ENCODE results near the gene LGALS4. TPM values are rescaled to one million over a fixed set of nuclear protein-coding genes. Genes with fewer than 3 reads are reported as not detected.
"Not testable (repeated sequence)": the region's sequence is repeated elsewhere in the genome, so short reads cannot be mapped to it uniquely, and the experiment has no call there.

The LGALS4 gene, protein sequence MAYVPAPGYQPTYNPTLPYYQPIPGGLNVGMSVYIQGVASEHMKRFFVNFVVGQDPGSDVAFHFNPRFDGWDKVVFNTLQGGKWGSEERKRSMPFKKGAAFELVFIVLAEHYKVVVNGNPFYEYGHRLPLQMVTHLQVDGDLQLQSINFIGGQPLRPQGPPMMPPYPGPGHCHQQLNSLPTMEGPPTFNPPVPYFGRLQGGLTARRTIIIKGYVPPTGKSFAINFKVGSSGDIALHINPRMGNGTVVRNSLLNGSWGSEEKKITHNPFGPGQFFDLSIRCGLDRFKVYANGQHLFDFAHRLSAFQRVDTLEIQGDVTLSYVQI
- polyA plus RNA-seq (ENCODE audit: insufficient read length in 4 of 4): 1 to 10 TPM in 3 of 4 donors, under 1 TPM in 1; 0.97 to 3.0 (median 2.0) TPM

DNA sequence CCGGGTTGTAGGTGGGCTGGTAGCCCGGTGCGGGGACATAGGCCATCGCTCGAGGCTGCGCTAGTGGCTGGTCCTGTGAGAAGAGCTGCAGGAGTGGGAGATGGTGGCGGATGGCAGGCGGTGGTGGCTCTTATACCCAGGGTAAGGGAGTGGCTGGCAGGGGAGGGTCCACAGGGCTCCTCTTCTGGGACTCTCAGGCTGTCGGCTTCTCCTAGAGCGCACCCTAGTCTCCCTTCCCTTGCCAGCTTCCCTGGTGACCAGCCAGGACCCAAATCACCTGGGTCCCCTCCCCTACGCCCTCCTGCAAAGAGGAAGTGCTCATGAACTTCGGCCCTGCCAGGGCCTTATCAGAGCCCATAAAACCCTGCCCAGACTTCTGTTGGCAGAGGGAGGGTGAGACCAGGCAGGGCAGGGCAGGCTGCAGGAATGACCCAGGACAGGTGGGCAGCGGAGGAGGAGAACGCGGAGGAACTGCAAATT lies at the start of gene LGALS4:
LGALS4 (minus strand) TSS at position 105 of the 480 bp plus-strand sequence; CDS start at position 46, 59 bp downstream.
- no peak for DNase-seq (ENCODE audit: low read depth in 4 of 4, low spot score in 2 of 4)

DNA sequence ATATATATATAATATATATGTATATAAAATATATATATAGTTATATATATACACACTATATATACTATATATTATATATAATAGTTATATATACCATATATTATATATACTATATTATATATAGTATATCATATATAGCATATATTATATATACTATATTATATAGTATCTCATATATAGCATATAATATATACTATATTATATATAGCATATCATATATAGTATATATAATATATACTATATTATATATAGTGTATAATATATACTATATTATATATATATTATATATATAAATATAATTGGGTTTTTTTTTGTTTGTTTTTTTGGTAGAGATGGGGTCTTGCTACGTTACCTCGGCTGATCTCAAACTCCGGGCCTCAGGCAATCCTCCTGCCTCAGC lies 48.6 kb upstream of the LGALS4 start:
- no peak for DNase-seq (ENCODE audit: low read depth in 4 of 4, low spot score in 2 of 4)

DNA sequence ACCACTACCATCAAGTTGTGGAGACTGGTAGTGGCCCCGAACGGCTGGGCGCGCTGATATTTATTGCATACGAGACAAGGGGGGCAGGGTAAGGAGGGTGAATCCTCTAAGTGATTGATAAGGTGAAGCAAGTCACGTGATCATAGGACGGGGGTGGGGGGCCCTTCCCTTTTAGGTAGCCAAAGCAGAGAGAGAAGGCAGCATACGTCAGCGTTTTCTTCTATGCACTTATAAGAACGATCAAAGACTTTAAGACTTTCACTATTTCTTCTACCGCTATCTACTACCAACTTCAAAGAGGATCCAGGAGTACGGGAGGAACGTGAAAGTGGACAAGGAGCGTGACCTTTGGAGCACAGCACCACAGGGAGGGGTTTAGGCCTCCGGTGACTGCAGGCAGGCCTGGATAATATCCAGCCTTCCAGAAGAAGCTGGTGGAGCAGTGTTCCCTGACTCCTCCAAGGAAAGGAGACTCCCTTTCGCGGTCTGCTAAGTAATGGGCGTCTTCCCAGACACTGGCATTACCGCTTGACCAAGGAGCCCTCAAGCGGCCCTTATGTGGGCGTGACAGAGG lies 47.0 kb upstream of the LGALS4 start:
- not testable (repeated sequence) for DNase-seq (ENCODE audit: low read depth in 4 of 4, low spot score in 2 of 4)

DNA sequence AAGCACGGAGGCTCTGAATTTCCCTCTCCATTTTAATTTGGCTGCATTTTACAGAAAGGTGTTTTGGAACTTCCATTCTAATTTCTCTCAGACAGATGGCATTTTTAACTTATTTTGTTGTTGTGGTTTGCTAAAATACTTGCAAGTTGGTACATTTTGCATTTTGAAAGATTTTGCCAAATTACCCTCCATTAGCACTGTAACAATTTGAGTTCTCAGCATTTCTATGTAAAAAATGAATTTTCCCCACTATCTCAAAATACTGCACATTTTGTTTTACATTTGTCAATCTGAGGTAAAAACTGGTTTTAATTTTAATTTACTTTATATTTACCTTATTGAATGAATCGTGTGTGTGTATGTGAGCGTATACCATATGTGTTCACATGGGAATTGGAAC lies 44.1 kb upstream of the LGALS4 start:
- DNase-seq (ENCODE audit: low read depth in 4 of 4, low spot score in 2 of 4): no peak

DNA sequence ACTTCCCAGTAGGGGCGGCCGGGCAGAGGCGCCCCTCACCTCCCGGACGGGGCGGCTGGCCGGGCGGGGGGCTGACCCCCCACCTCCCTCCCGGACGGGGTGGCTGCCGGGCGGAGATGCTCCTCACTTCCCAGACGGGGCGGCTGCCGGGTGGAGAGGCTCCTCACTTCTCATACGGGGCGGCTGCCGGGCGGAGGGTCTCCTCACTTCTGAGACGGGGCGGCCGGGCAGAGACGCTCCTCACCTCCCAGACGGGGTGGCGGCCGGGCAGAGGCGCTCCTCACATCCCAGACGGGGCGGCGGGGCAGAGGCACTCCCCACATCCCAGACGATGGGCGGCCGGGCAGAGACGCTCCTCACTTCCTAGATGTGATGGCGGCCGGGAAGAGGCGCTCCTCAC lies 43.0 kb upstream of the LGALS4 start:
- DNase-seq (ENCODE audit: low read depth in 4 of 4, low spot score in 2 of 4): not testable (repeated sequence)

DNA sequence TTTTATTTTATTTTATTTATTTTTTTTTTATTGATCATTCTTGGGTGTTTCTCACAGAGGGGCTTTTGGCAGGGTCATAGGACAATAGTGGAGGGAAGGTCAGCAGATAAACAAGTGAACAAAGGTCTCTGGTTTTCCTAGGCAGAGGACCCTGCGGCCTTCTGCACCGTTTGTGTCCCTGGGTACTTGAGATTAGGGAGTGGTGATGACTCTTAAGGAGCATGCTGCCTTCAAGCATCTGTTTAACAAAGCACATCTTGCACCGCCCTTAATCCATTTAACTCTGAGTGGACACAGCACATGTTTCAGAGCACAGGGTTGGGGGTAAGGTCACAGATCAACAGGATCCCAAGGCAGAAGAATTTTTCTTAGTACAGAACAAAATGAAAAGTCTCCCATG lies 42.2 kb upstream of the LGALS4 start:
- DNase-seq (ENCODE audit: low read depth in 4 of 4, low spot score in 2 of 4): not testable (repeated sequence)

DNA sequence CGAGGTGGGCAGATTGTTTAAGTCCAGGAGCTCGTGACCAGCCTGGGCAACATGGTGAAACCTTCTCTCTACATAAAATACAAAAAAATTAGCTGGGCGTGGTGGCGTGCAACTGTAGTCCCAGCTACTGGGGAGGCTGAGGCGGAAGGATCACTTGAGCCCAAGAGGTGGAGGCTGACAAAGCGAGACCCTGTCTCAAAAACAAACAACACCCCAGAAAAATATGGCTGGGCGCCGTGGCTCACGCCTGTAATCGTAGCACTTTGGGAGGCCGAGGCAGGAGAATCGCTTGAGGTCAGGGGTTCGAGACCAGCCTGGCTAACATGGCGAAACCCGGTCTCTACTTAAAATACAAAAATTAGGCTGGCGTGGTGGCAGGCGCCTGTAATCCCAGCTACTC lies 40.5 kb upstream of the LGALS4 start:
- no peak for DNase-seq (ENCODE audit: low read depth in 4 of 4, low spot score in 2 of 4)

DNA sequence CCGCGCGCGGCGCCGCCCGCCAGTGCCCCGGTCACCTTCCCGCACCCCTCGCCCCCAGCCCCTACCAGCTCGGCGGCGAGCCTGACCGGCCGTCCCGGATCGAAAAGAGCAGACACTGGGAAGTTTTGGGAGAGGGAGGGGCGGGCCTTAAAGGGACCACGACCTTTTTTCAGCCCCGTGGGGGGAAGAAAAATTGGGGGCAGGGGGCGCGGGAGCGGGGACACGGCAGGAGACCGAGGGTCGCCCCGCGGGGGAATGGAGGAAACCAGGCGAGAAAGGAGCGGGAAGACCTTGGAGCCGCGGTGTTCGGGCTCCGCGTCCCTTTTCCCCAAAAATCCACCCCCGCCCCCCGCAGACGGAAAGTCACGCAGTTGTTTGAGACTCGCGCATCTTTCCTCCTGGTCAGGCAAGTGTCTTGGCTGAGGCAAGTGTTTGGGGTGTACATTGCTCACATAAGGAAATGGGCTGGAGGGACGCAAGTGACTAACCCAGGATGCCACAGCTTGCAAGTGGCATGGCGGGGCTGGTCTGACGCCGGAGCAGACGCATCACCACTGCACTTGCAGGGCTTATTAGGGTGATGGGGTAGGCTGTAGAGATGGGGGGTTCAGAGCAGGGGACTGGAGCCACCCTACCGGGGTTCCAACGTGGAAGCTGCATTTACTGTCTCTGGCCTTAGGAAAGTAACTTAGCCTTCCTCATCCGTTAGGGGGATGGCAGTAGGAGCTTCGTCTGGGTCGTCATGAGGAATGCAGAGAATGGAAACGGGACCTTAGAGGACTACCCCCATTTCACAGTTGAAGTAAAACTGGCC lies 39.7 kb upstream of the LGALS4 start:
- DNase-seq (ENCODE audit: low read depth in 4 of 4, low spot score in 2 of 4): no peak

DNA sequence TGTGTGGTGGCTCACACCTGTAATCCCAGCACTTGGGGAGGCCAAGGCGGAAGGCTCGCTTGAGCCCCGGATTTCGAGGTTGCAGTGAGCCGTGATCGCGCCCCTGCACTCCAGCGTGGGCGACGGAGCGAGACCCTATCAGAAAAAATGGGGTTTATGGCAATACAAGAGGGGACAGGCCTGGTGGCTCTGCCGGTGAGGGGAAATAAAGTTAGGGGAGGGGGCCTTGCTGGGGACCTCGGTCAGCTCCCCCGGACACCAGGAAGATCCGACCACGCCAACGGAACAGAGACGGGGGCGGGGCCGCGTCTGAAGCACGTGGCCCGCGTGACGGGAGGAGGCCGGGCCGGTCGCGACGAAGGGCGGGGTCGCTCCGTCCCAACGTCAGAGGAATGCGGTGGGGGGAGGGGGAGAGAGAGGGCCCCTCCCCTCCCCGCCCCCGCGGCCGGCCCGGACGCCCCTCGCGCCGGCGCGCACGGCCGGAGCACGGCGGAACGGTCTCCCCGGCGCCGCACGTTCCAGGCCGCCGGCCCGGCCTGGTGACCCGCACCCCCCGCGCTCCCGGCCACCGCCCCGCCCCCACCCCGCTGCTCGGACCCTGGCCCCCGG lies 39.0 kb upstream of the LGALS4 start:
- peak in 3 of 4 donors; percentile 75 to 89 (median 81) for DNase-seq (ENCODE audit: low read depth in 4 of 4, low spot score in 2 of 4)

DNA sequence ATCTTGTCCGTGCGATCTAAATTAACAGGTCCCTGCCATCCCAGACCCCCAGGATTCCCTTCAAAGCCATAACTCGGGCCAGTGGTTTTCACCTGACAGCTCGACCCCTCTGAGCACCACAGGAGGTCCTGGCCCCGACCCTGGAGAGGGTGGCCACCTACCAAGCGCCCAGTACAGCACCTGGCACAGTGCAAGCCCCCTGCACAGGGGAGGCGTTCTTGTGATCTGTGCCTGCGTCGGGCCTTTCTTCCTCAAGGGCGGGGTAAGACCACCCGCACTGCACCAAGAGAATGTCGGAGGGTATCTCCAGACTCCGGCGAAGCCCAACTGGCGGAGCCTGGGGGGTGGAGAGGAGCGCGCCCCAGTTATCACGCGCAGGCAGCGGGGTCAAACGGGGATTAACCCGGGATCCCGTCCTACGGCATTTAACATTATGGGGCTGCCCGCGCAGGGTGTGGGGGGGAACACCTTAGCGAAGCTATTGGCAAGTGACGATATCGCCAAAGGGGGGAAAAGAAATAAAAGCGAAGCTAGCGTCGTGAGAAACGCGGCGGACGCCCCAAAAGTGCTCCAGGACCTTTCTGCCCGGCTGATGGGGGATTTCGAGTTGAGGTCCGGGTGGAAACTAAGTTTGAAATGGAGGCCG lies 38.4 kb upstream of the LGALS4 start:
- DNase-seq (ENCODE audit: low read depth in 4 of 4, low spot score in 2 of 4): no peak

DNA sequence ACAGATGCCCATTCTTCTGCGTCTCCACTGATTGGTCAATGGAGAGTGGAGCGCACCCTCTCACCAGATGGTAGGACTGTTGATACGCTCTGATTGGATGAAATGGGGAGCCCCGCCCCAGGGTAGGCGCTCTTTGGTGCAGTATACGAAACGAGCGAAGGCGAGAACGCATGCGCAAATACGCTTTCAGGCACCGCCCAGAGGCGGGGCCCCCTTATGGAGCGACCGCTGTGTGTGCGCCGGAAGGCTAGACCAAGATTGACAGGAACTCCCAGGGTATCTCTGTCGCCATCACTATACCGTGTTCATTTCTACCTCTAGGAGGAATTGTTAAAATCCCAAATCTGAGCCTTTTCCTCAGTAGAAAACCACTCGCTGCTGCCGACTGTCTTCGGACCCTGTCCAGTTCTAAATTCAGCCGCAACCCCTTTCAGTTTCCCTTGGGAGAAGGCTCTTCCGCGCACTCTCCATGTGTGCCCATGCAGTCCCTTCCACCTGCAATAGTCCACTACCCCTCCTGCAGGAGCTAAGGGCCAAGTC lies 37.8 kb upstream of the LGALS4 start:
- DNase-seq (ENCODE audit: low read depth in 4 of 4, low spot score in 2 of 4): peak in 1 of 4 donors; percentile 100

DNA sequence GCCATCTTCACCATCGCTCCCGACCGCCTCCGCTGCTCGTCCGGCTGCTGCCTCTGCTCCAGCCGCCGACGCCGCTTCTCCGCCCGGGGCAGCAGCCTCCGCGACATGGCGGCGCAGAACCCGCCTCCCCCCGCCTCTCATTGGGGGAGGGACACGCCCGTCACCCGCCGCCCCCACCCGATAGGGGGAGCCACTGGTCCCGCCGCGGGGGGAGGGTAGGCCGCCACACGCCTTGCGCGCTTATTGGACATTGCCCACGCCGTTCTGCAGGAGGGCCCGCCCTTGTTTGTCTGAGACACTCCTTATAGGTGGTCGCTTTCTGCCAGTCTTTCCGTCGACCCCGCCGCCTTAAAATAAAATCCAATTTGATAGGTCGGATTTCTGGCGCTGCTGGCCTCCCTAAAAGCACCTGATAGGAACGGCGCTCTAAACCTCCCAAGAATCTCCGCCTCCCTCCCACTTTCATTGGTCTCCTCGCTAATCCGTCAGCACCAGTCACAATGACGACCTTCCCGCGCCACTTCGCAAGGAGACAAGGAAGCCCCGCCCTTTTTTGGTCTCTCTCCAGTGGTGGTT lies 37.2 kb upstream of the LGALS4 start, which contains the start of gene HNRNPL:
HNRNPL (minus strand) TSS at position 127 of the 576 bp plus-strand sequence; CDS start at position 107, 20 bp downstream.
- peak in 3 of 4 donors; percentile 100 for DNase-seq (ENCODE audit: low read depth in 4 of 4, low spot score in 2 of 4)

DNA sequence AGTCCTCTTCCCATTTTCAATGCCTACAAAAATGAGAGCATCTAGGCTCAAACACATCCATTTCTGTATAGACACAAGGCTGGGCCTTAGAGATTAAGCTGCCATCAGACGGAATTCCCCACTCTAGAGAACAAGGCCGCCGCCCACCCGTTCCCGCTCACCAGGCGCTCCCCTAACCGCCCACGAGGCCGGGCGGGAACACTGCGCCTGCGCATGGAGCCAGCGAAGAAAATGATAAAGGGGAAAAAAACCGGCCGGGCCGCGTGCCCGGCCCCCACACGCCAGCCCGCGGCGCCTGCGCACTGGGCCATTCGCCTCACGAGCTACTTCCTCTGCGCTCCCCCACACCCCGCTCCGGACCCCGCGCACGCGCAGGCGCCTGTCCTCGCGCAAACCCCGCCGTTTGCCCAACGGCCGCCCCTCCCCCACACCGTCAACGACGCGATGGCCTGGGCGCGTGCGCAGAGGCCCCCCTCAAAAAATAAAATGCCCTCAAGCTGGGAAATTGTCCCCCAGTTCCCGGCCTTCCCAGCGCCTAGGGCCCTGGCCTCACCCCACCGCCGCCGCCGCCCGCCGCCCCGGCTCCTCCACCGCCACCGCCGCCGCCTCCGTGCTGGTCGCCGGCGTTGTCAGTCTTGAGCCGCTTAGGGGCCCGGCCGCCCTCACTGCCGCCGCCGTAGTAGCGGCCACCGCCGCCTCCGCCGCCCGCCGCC lies 36.6 kb upstream of the LGALS4 start:
- peak; percentile 84 to 94 (median 93) for DNase-seq (ENCODE audit: low read depth in 4 of 4, low spot score in 2 of 4)

DNA sequence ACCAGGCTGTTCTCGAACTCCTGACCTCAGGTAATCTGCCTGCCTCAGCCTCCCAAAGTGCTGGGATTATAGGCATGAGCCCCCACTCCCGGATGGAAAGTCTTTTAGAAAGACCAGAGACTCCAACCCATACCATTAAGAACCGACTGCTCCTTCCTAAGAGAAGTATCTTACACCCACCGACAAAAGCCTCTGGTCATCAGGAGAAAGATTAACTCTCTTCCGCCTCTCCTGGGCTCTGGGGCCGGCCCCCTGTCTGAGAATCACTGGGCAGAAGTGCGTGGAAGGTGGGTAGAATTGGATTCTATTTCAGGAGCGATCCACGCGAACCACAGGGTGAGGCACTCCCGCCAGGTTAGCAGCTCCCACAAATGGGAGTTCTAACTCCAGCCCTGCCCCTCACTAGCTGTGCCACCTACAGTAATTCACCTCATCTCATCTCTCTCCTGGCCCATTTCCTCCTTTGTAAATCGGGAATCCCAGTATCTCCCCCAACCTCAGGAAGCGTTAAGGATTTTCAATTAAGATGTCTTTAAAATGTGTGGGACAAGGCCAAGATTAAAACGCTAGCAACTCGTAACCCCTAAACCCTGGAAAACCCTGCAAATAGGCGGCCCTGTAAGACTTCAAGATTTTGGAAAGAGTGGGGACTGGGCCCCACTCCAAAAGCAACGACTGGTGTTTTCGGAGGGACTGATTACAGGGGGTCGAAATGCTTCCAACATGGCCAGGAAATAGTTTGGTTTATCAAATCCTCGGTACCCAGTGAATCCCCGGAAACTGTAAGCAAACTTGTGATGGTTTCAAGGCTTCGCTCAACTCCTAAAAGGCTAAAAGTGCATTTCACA lies 35.8 kb upstream of the LGALS4 start:
- no peak for DNase-seq (ENCODE audit: low read depth in 4 of 4, low spot score in 2 of 4)

DNA sequence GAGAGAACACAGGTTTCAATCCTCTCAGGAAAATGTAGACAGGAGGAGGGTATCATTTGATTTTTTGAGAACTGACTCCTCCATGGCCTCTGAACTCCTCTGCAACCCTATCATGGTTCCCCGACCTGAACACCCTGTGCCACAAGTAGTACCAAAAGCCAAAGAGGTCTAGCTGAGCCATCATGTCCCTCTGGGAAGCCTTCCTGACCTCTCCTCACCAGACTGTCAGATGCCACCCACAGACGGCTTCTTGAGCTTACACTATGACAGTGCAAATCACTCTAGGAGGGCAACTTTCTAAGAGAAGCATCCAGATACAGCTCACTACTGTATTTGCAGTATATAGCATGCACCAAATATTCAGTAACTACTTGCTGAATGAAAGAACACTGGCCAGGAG lies 33.4 kb upstream of the LGALS4 start:
- no peak for DNase-seq (ENCODE audit: low read depth in 4 of 4, low spot score in 2 of 4)

DNA sequence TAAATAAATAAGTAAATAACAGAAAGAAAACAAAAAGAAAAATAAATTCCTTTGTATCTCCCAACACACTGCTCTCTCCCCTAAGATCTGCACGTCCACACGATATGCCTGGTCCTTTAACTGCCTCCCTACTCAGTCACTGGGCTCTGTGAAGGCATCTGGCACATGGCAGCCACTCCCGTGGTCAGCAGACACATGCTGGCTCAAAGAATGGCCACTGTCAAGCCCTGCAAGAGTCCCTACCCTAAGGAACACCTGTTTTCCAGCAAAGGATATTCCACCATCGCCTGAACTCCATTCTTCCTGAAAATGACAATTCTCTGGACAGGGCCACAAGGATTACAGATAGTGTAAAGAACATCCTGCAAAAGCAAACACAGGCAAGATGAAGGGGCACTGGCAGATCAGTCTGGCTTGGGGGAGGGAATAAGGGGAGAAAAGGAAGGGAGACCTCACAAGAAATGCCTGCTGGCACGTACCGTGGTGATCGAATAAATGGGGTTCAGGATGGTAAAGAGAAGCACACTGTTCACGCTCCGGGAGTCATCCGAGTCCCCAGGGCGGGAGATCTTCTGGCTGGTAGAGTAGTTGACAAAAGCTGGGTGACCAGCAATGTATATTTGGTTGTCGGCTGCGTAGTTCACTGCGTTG lies 32.8 kb upstream of the LGALS4 start:
- DNase-seq (ENCODE audit: low read depth in 4 of 4, low spot score in 2 of 4): no peak

DNA sequence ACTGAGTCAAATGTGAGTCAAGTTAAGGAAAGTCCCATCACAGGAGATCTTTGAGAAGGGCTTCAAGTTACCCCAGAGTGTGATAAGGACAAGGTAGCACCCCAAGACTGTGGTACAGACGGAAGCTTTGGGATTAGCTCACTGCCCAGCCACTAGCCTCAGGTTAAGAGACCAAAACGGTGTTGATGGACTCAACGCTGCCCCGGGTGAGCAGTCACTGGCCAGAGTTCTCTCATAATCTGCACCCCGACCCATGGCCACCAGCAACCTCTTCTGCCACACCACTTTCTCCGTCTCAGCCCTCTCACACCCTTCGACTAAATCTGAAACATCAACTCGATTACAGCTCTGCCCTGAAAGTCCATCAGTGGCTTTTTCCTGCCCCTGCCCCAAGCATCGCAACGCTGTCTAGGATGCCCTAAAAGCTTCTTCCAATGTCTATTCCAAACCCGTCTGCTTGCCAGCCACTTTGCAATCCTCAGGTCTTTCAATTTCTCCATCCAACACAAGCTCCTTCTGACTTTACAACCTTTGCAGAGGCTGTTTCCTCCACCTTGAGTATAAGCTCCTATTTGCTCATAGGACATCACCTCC lies 31.4 kb upstream of the LGALS4 start:
- no peak for DNase-seq (ENCODE audit: low read depth in 4 of 4, low spot score in 2 of 4)

Measured in left renal cortex interstitium (tissue), 4 donors.